HUES64 (cell line): Measurements from ENCODE around the gene IZUMO1R.
"Not testable (repeated sequence)": the region's sequence is repeated elsewhere in the genome, so short reads cannot be mapped to it uniquely, and the experiment has no call there.

ENCODE experiments used
- H3K27ac ChIP-seq: 2 replicates; pipeline ENCODE4 v1.7.0; 2013; ENCODE audit warnings: low read depth, low read length, inconsistent platforms
- H3K27me3 ChIP-seq: 2 replicates; pipeline ENCODE4 v1.6.1; 2013; ENCODE audit warnings: mild to moderate bottlenecking, low read length; ENCODE audit not compliant: insufficient read depth
- H3K36me3 ChIP-seq: 2 replicates; pipeline ENCODE4 v1.6.1; 2013; ENCODE audit warnings: mild to moderate bottlenecking, low read length; ENCODE audit not compliant: insufficient read depth
- H3K4me1 ChIP-seq: 2 replicates; pipeline ENCODE4 v1.6.1; 2013; ENCODE audit warnings: mild to moderate bottlenecking, low read length, moderate library complexity; ENCODE audit not compliant: insufficient read depth
- H3K4me3 ChIP-seq: 2 replicates; pipeline ENCODE4 v1.5.1; 2013; ENCODE audit warnings: mild to moderate bottlenecking, low read length, moderate library complexity
- H3K9ac ChIP-seq: 2 replicates; pipeline ENCODE4 v1.6.1; 2013; ENCODE audit warnings: mild to moderate bottlenecking, low read depth, low read length
- H3K9me3 ChIP-seq: 2 replicates; pipeline ENCODE4 v1.6.1; 2013; ENCODE audit warnings: low read depth, low read length; ENCODE audit not compliant: insufficient read depth
- WGBS: fragments of 150-250, 120-280 bp; methylation state at CpG from one replicate; pipeline ENCODE4 v1.1.7; 2013; ENCODE audit warnings: missing lambda C conversion rate; 5-methylcytosine and 5-hydroxymethylcytosine counted together

IZUMO1R gene

GRCh38 chr11:94326947-94327346, 22.6 kb downstream of the IZUMO1R start:
- Histone ChIP-seq H3K27me3 (no peaks in the 10 kb centered on the region), H3K27ac (no peak overlapping the region), H3K9me3 (no peaks in the 10 kb centered on the region), H3K36me3 (no peaks in the 10 kb centered on the region), H3K4me3 (no peak overlapping the region), H3K9ac (no peak overlapping the region), H3K4me1 (no peaks in the 10 kb centered on the region)
- 40% methylated on average over 3 of the region's 3 CpGs for WGBS

GRCh38 chr11:94328587-94329080, 24.3 kb downstream of the IZUMO1R start:
- H3K4me1 ChIP-seq, result no peaks in the 10 kb centered on the region
- WGBS, result 92% methylated on average over 6 of the region's 6 CpGs
- no peak overlapping the region for H3K27ac ChIP-seq
- H3K27me3 ChIP-seq, result no peaks in the 10 kb centered on the region
- H3K36me3 ChIP-seq, result no peaks in the 10 kb centered on the region
- no peak overlapping the region for H3K4me3 ChIP-seq
- H3K9me3 ChIP-seq, result no peaks in the 10 kb centered on the region
- no peak overlapping the region for H3K9ac ChIP-seq

- no peaks in the 10 kb centered on the region for H3K36me3 ChIP-seq
- no peaks in the 10 kb centered on the region for H3K9me3 ChIP-seq
- H3K9ac ChIP-seq, result no peak overlapping the region
- H3K4me1 ChIP-seq, result no peaks in the 10 kb centered on the region
- WGBS, result 95% methylated on average over 3 of the region's 3 CpGs
- H3K27me3 ChIP-seq, result no peaks in the 10 kb centered on the region
- H3K4me3 ChIP-seq, result no peak overlapping the region
- H3K27ac ChIP-seq, result no peak overlapping the region
Measured at GRCh38 chr11:94329501-94329900, 25.1 kb downstream of the IZUMO1R start.

- no peaks in the 10 kb centered on the region for H3K9me3 ChIP-seq
- H3K36me3 ChIP-seq, result no peaks in the 10 kb centered on the region
- H3K27me3 ChIP-seq, result no peaks in the 10 kb centered on the region
- WGBS, result 100% methylated on average over 2 of the region's 2 CpGs
- H3K27ac ChIP-seq, result no peak overlapping the region
- no peak overlapping the region for H3K4me3 ChIP-seq
- H3K9ac ChIP-seq, result no peak overlapping the region
- no peaks in the 10 kb centered on the region for H3K4me1 ChIP-seq
Measured at GRCh38 chr11:94330789-94331188, 26.4 kb downstream of the IZUMO1R start.

GRCh38 chr11:94332814-94333213, 28.4 kb downstream of the IZUMO1R start:
- Histone ChIP-seq H3K9me3 (no peaks in the 10 kb centered on the region), H3K27ac (no peak overlapping the region), H3K9ac (no peak overlapping the region), H3K36me3 (no peaks in the 10 kb centered on the region), H3K4me1 (no peaks in the 10 kb centered on the region), H3K27me3 (no peaks in the 10 kb centered on the region), H3K4me3 (no peak overlapping the region)

- WGBS, result 95% methylated on average over 6 of the region's 6 CpGs
- Histone ChIP-seq H3K36me3 (no peaks in the 10 kb centered on the region), H3K9me3 (no peaks in the 10 kb centered on the region), H3K27me3 (no peaks in the 10 kb centered on the region), H3K27ac (no peak overlapping the region), H3K9ac (no peak overlapping the region), H3K4me3 (no peak overlapping the region), H3K4me1 (no peaks in the 10 kb centered on the region)
Measured at GRCh38 chr11:94336033-94336432, 31.7 kb downstream of the IZUMO1R start.

GRCh38 chr11:94338651-94339050, 34.3 kb downstream of the IZUMO1R start:
- Histone ChIP-seq H3K36me3 (no peaks in the 10 kb centered on the region), H3K4me3 (no peak overlapping the region), H3K4me1 (no peaks in the 10 kb centered on the region), H3K9ac (no peak overlapping the region), H3K27me3 (no peaks in the 10 kb centered on the region), H3K9me3 (no peaks in the 10 kb centered on the region), H3K27ac (no peak overlapping the region)
- 89% methylated on average over 3 of the region's 3 CpGs for WGBS

GRCh38 chr11:94342250-94342649, 37.9 kb downstream of the IZUMO1R start:
- Histone ChIP-seq H3K9me3 (0 out of 2 replicates have a peak, but pooled peaks cover 13% of the 10 kb centered on the region), H3K4me1 (no peaks in the 10 kb centered on the region), H3K36me3 (no peaks in the 10 kb centered on the region), H3K4me3 (no peak overlapping the region), H3K27me3 (no peaks in the 10 kb centered on the region), H3K9ac (no peak overlapping the region), H3K27ac (no peak overlapping the region)
- WGBS, result 87% methylated on average over 1 of the region's 3 CpGs

GRCh38 chr11:94343495-94343894, 39.1 kb downstream of the IZUMO1R start:
- Histone ChIP-seq H3K27ac (no peak overlapping the region), H3K36me3 (no peaks in the 10 kb centered on the region), H3K4me1 (no peaks in the 10 kb centered on the region), H3K4me3 (no peak overlapping the region), H3K9me3 (0 out of 2 replicates have a peak, but pooled peaks cover 13% of the 10 kb centered on the region), H3K9ac (no peak overlapping the region), H3K27me3 (no peaks in the 10 kb centered on the region)
- 100% methylated on average over 1 of the region's 1 CpG for WGBS

GRCh38 chr11:94346311-94346710, 41.9 kb downstream of the IZUMO1R start:
- not testable (repeated sequence) for H3K27me3 ChIP-seq, H3K4me3 ChIP-seq, H3K27ac ChIP-seq, H3K4me1 ChIP-seq, H3K9ac ChIP-seq, H3K36me3 ChIP-seq
- 0 out of 2 replicates have a peak, but pooled peaks cover 13% of the 10 kb centered on the region for H3K9me3 ChIP-seq
- 96% methylated on average over 8 of the region's 8 CpGs for WGBS

GRCh38 chr11:94350850-94351563, 46.6 kb downstream of the IZUMO1R start:
- H3K4me3 ChIP-seq, H3K9ac ChIP-seq, H3K36me3 ChIP-seq, H3K27me3 ChIP-seq, H3K4me1 ChIP-seq, H3K9me3 ChIP-seq, H3K27ac ChIP-seq: not testable (repeated sequence)
- 66% methylated on average over 7 of the region's 10 CpGs for WGBS
